Measurements from ENCODE around the gene CAP2.
"Not testable (repeated sequence)": the region's sequence is repeated elsewhere in the genome, so short reads cannot be mapped to it uniquely, and the experiment has no call there.

CAP2 gene

DNA sequence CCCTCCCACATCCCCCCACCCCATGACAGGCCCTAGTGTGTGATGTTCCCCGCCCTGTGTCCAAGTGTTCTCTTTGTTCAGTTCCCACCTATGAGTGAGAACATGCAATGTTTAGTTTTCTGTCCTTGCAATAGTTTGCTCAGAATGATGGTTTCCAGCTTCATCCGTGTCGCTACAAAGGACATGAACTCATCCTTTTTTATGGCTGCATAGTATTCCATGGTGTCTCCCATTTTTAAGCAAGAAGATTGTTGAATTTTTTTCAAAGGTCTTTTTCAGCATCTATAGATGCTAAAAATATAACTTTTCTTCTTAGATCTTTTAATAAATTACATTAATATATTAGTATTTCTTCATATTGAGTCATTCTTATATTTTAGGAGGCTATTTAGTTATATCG, 47.4 kb downstream of the CAP2 start:
- not testable (repeated sequence) for DNase-seq (ENCODE audit: low read depth)

GRCh38 chr6:17442196-17442595, 48.8 kb downstream of the CAP2 start:
- no peak for DNase-seq (ENCODE audit: low read depth)

DNA sequence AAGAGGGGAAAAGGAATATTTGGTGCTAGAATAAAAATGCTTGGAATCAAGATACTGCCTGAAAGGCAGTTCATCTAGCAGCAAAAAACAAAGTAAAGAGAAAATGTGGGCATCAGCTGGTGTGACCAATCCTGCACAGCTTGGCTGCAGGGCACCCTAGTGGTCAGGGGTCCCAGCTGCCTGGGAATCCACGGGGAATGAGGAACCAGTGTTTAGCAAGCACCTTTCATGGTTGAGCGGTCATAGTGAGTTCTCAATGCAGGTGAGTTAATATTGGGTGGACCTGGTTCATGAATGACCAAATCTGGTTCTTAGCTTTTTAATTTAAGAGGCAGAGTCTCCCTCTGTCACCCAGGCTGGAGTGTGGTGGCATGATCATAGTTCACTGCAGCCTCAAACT, 53.3 kb downstream of the CAP2 start:
- DNase-seq (ENCODE audit: low read depth) = no peak

DNA sequence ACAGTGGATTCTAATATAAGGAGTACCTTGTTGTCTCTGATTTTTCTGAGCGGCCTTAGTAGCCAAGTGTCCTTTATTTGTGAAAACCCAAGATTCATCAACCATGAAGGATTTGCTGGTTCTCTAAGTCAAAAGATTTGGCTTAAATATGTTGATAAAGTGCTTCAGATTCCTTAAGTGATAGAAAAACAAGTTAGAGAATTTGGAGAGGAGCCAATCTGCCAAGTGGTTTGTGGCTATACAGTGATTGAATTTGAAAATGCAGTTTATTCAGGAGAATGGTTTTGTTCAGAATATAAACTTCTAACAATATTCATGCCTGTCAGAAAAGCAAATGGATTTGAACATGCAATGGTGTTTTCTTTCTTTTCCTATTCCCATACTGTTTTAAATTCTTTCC, 54.8 kb downstream of the CAP2 start:
- DNase-seq (ENCODE audit: low read depth) = no peak

GRCh38 chr6:17450397-17450796, 57.0 kb downstream of the CAP2 start:
- DNase-seq (ENCODE audit: low read depth) = no peak

- DNase-seq (ENCODE audit: low read depth) = no peak
Measured at GRCh38 chr6:17450832-17451231, 57.4 kb downstream of the CAP2 start.

GRCh38 chr6:17452096-17452495, 58.7 kb downstream of the CAP2 start:
- DNase-seq (ENCODE audit: low read depth) = no peak

- no peak for DNase-seq (ENCODE audit: low read depth)
Measured at GRCh38 chr6:17454316-17455005, 61.1 kb downstream of the CAP2 start.

- DNase-seq (ENCODE audit: low read depth) = no peak
Measured at GRCh38 chr6:17455919-17456318, 62.5 kb downstream of the CAP2 start.

- no peak for DNase-seq (ENCODE audit: low read depth)
Measured at GRCh38 chr6:17456711-17457110, 63.3 kb downstream of the CAP2 start.

GRCh38 chr6:17457405-17457804, 64.0 kb downstream of the CAP2 start:
- DNase-seq (ENCODE audit: low read depth) = no peak

DNA sequence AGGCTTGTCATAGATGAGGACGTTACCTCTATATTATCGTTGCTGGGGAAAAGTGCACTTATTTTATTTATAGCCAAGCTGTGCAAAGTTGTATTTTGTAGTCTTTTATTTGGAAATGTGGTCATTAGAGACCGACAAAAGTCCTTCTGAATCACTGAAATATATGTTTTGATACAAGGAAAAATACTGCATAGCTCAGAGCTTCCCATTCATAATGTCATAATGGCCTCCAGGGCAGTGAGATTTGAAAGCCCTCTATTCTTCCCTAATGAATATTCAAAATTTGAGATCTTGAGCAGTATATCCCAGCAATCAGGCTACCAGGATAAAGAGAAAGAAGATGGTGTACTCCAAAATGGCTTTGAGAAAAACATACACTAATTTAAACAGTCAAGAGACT, 64.6 kb downstream of the CAP2 start:
- no peak for DNase-seq (ENCODE audit: low read depth)

DNA sequence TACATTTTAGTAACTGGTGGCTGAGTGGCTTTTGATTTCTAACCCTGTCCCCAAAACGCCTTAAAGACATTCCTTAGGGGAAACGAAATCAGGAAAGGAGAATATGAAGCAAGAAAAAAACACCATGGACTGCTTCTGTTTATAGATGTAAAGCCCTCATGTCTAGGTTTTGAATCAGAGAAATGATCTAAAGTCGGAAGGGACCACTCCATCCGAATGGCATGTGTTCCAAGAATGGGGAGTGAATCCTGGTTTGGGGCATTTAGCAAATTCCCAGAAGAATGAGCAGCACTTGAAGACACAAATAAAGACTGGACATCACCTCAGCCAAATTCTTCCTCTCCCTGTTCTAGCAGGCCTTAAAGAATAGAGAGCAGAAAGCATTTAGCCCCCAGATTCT, 65.6 kb downstream of the CAP2 start:
- DNase-seq (ENCODE audit: low read depth) = no peak

DNA sequence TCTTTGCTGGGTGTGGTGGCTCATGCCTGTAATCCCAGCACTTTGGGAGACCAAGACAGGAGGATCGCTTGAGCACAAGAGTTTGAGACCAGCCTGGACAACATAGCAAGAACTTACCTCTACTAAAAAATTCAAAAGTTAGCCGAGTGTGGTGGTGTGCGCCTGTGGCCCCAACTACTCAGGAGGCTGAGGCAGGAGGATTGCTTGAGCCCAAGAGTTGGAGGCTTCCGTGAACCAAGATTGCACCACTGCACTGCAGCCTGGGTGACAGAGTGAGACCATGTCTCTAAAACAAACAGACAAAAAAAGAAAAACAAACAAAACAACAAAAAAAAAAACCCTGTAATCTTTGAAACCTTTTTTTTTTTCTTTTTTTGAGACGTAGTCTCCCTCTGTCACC, 67.5 kb downstream of the CAP2 start:
- DNase-seq (ENCODE audit: low read depth) = no peak

DNA sequence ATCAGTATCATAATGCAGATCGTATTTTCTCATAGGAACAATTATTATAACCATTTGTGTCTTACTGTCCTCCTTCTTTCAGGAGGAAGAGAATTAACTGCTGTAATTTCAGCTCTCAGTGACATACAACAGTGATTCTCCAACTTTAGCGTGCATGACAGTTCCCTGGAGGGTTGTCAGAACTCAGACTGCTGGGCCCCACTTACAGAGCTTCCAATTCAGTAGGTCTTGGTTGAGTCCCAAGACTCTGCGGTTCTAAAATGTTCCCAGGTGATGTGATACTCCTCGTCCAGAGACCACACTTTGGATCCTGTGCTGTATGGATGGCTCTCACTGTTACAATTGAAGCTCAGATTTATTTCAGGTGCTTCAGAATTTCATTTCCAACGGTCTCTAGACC, 72.8 kb downstream of the CAP2 start:
- no peak for DNase-seq (ENCODE audit: low read depth)

GRCh38 chr6:17466707-17467106, 73.3 kb downstream of the CAP2 start:
- DNase-seq (ENCODE audit: low read depth) = no peak

DNA sequence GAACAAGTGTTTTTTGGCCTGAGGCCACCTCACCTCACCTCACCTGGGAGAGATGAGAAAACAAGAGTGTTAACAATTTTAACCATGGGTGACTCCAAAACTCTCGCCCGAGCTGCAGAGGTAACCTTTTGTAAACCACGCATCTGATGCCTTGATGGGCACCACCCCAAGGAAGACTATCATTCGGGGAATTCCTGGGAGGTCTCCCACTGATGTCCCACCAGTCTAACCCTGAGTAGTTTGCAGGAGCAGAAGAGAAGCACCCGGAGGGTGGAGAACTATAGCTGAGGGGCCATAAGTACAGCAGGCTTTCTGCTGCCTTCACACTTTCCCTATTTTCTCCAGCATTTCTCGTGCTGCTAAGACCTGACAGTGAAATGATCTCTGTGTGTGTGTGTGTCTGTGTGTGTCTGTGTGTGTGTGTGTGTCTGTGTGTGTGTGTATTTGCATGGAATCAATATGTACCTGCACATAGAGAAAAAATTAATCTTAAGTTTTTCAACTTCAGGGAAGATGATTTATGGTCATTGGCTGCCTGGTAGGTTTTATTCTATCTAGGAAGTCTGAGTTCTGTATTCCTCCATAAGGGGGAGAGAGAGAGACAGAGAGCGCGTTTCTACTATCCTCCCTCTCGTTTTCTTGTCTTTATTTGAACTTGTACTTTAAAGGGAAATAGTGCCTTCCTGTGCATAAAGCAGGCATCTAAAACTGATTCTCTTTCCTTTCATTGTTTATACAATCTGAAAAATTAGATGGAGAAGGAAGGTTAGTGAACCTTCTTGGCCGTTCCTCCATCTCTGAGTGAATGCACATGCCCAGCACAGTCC, 75.8 kb downstream of the CAP2 start:
- no peak for DNase-seq (ENCODE audit: low read depth)

DNA sequence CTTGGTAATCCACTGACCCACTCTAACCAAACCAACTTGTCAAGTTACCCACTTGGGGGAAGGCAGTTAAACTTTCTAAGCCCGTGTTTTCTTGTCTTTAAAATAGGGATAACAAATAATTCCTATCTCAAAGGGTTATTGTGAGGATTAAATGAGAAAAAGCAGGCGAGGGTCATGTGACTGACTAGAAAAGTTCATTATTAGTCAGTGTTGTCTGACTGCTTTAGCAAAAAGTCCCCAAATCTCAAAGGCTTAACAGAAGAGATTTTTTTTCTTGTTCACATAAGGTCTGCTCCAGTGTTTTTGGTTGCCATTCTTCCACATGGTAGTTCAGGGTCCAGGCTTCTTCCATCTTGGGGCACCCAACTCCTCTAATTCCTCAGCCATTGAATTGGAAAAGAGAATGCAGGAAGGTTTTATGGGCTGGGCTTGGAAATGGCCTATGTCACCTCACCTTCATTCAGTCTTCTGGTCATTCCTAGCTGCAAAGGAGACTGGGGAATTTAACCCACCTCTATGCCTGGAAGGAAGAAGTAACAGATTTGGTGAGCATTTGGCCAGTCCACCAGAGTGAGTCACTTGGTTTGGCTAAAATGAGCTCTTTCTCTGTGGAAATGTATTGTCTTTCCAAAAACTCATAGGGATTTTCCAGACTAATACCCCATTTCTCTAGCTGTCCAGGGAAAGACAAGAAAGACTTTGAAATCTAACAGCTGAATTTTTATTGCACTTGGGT, 77.0 kb downstream of the CAP2 start:
- DNase-seq (ENCODE audit: low read depth) = no peak

- DNase-seq (ENCODE audit: low read depth) = no peak
Measured at GRCh38 chr6:17470938-17471327, 77.5 kb downstream of the CAP2 start.

GRCh38 chr6:17472653-17473183, 79.3 kb downstream of the CAP2 start:
- DNase-seq (ENCODE audit: low read depth) = no peak

GRCh38 chr6:17473554-17473953, 80.2 kb downstream of the CAP2 start:
- no peak for DNase-seq (ENCODE audit: low read depth)

- DNase-seq (ENCODE audit: low read depth) = no peak
Measured at GRCh38 chr6:17474289-17474688, 80.9 kb downstream of the CAP2 start.

Measured in activated T-helper 1 cell treated with Interleukin-2 at 50 U/mL for 16 hours (primary cell).